Measurements from ENCODE around the gene NR4A2.

NR4A2 gene

GRCh38 chr2:156340804-156341451 is 8.4 kb upstream of the NR4A2 start:
- in situ Hi-C loops (cut with HindIII; ENCODE audit: low sequenced_read_pairs), result loop anchor here (5.0 kb wide), 1 partner anchor 56 kb away; no protein-coding TSS in a partner anchor

GRCh38 chr2:156340377-156340776 is 7.9 kb upstream of the NR4A2 start:
- in situ Hi-C loops (cut with HindIII; ENCODE audit: low sequenced_read_pairs), result loop anchor here (5.0 kb wide), 1 partner anchor 57 kb away; no protein-coding TSS in a partner anchor

DNA sequence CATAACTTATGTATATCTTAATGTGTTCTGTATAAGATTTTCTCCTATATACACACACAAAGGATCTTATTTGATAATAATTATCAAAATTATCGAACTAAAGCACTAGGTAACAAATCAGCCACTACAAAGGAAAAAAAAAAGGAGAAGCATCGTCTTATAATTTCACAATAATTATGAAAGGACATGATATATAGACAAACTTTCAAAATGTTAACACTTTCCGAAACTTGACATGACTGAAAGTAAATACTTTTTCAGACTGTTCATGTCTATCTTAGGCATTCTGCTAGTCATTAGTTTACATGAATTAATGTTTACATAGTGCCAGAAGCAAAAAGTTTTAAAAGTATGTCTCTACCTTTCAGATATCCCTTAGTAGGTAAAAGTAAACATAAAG is 7.3 kb upstream of the NR4A2 start:
- in situ Hi-C loops (cut with HindIII; ENCODE audit: low sequenced_read_pairs), result loop anchor here (5.0 kb wide), 1 partner anchor 57 kb away; no protein-coding TSS in a partner anchor

GRCh38 chr2:156339110-156339847 is 6.8 kb upstream of the NR4A2 start:
- in situ Hi-C loops (cut with HindIII; ENCODE audit: low sequenced_read_pairs), result no loop called here

DNA sequence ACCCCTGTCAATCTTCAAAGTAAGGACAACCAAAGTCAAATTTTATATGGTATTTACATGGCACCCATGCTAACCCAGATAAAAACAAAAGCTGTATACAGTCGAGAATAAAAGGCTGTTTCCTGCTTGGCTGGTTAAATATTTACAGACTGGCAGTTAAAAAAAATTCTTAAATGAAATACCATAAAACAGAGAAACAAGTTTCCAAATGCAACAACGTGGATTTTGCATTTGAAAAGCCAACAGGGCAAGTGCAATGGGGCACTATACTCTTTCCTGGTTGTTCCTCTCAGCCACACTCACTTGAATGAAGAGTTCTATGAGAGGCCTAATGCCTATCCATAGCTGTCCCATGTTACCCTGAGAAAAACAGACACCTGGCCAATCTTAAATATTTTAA is 6.1 kb upstream of the NR4A2 start:
- in situ Hi-C loops (cut with HindIII; ENCODE audit: low sequenced_read_pairs), result no loop called here

DNA sequence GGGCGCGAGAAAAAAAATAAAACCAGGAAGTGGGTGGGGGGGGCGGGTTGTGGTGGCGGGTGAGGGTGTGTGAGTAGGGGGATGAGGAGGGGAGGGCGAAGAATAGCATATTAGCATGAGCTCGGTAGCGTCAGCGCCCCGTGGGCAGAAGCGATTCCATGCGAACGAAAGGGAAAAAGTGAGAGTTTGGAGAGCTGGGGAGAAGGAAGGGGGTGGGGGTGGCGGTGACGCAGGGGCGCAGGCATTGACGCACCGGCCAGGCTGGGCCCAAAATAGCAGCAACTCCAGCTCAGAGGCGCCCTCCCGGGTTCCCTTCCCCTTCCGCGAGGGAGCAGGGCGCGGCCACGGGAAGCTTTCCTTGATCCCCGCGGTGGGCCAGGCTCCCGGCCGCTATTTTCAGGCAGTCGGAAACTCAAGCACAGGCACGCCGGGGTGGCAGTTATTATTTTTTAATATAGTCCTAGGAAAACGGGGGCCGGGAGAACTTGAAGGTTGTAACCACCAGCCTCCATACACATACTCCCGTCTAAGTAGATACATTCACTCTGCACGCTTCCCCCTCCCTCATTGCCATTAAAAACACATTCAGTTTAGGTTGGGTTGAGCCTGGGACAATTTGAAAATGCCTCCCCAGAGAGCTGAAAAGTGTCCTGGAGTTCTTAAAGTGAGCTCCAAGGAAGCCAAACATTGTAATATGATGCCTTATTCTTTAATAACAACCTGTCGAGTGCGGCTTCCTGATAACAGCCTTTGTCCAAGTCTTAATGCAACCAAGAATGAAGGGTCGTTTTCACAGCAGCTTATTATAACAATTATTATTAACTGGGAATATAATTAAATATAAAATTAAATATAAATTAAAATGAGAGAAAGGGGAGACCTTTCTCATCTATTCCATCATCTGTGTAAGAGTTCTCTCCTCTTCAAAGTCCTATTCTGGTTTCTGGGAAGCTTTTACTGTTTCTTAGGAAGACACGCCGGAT is 2.3 kb upstream of the NR4A2 start:
- in situ Hi-C loops (cut with HindIII; ENCODE audit: low sequenced_read_pairs), result loop anchor here (5.0 kb wide), 1 partner anchor 858 kb away; no protein-coding TSS in a partner anchor

DNA sequence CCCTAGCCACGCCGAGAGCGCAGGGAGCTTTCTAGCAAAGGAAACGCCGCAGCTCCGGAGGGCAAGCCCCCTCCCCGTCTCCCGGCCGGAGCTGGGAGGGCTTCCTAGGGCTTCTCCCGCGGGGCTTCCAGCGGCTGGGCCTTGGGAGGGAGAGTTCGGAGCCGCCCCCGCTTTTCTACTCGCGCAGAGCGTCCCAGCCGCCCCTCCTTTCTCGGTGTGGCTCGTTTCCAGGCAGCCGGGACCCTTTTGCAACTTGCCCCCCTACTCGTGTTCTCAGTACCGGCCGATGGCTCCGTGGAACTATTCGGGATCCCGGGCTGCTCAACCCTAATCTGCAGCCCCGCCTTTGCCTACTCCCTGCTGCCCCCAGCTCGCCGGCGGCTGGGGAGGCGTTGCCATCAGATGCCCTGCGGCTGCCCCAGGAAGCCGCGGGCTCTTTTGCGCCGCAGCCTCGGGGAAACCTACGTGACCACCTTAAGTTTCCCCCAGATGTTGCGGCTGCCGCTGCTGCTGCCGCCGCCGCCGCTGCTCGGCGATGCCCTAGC is 1.5 kb upstream of the NR4A2 start:
- in situ Hi-C loops (cut with HindIII; ENCODE audit: low sequenced_read_pairs), result loop anchor here (5.0 kb wide), 1 partner anchor 858 kb away; no protein-coding TSS in a partner anchor

DNA sequence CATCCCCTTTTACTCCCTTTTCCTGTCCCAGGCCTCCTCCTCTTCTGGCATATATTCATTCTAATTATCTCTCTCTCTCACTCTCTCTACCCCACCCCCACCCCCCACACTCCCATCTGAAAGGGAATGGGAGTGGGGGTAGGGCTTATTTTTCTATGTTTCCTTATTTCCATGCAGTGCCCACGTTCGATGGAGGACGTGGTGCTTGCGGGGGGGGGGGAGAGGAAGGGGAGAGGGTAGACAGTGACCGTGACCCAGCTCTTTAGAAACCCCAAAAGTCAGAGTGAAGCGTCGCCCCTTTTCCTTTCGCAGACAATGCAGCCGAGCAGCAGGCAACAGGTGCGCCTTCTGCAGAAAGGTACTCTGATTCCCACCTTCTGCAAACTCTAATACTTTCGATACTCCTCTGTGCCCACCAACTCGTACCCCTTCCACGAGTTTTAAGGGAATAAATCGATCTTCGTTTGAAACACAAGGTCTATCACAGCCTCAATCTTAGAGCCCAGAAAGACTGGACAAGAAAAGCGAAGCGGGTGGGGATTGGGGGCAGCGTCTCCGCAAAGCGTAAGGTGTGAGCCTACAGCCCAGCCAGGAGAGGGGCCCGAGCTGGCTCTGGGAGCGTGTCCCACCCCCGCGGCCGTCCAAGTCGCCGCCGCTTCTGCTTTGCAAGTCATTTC is 891 bp upstream of the NR4A2 start:
- in situ Hi-C loops (cut with HindIII; ENCODE audit: low sequenced_read_pairs), result loop anchor here (5.0 kb wide), 1 partner anchor 859 kb away; no protein-coding TSS in a partner anchor

DNA sequence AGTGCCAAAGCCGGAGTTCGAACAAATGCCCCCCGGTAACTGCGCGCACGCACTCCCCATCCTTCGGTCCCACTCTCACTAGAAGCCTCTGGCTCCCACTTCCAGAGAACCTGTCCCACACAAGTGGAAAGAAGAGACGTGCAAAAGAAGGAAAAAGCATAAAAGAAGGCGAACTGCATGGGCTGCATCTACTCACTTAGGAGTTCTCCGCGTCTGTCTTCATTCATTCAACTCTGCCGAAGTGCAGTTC is 312 bp downstream of the NR4A2 start:
- in situ Hi-C loops (cut with HindIII; ENCODE audit: low sequenced_read_pairs), result loop anchor here (5.0 kb wide), 1 partner anchor 860 kb away; no protein-coding TSS in a partner anchor

GRCh38 chr2:156331572-156332283 is 793 bp downstream of the NR4A2 start:
- in situ Hi-C loops (cut with HindIII; ENCODE audit: low sequenced_read_pairs), result loop anchor here (5.0 kb wide), 1 partner anchor 861 kb away; no protein-coding TSS in a partner anchor

GRCh38 chr2:156329927-156330726 is 2.4 kb downstream of the NR4A2 start:
- in situ Hi-C loops (cut with HindIII; ENCODE audit: low sequenced_read_pairs), result loop anchor here (5.0 kb wide), 1 partner anchor 862 kb away; no protein-coding TSS in a partner anchor

DNA sequence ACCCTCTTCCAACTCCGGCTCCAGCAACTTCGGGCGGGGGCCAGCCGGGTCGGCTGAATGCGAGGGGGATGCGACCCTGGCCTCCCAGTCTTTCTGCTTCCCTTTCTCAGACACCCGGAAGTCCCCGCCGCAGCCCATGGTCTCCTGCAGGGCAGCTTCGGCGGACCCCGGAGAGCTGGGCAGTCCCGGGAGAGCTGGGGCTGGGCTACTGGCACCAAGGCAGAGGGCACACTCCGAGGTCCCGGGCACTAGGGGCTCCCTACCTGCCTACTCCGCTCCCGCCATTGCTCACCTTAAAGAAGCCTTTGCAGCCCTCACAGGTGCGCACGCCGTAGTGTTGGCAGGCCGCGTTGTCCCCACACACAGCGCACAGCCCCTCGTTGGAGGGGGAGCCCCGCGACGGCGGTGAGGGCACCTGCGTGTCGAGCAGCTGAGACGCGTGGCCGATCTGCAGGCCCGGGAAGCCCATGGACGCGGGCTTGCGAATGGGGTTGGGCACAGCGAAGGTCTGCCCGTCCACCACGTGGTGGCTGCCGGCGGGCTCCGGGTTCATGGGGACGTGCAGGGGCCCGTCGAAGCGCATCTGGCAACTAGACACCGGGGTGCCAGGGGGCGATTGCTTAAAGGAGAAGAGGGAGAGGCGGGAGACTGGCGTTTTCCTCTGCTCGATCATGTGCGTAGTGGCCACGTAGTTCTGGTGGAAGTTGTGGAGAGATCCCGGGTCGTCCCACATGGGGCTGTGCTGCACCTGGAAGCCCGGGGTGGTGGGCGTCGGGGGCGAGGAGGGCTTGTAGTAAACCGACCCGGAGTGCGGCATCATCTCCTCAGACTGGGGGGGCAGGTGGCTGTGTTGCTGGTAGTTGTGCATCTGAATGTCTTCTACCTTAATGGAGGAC is 3.2 kb downstream of the NR4A2 start:
- in situ Hi-C loops (cut with HindIII; ENCODE audit: low sequenced_read_pairs), result no loop called here

- in situ Hi-C loops (cut with HindIII; ENCODE audit: low sequenced_read_pairs), result no loop called here
Measured at GRCh38 chr2:156327835-156328695, 4.5 kb downstream of the NR4A2 start.

DNA sequence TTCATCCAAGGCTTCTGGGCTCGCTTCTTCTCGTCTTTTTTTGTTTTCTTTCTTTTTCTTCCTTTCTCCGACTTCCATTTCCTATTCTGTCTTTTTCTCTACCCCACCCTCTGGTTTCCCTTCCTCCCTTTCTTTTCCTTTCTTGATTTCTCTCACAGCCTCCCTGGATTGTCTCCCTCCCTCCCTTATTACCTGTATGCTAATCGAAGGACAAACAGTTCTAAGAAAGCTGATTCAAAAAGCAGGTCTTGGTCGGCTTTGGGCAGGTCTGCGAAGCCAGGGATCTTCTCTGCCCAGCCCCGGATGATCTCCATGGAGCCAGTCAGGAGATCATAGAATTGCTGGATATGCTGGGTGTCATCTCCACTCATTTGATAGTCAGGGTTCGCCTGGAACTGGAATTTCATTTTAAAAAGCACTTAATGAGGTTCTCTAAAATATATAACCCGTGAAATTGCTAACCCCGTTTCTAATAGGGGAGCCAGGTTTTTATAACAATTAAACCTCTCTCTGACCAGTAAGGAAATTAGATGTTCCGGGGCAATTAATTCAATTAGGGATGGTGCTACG is 5.9 kb downstream of the NR4A2 start:
- in situ Hi-C loops (cut with HindIII; ENCODE audit: low sequenced_read_pairs), result no loop called here

- in situ Hi-C loops (cut with HindIII; ENCODE audit: low sequenced_read_pairs), result no loop called here
Measured at GRCh38 chr2:156325688-156326525, 6.6 kb downstream of the NR4A2 start.

- in situ Hi-C loops (cut with HindIII; ENCODE audit: low sequenced_read_pairs), result no loop called here
Measured at GRCh38 chr2:156323754-156324153, 8.8 kb downstream of the NR4A2 start.
